ENCODE results near the gene KIF6. TPM values are rescaled to one million over a fixed set of nuclear protein-coding genes. Genes with fewer than 3 reads are reported as not detected.
A peak's percentile ranks its signal among the peaks of the same experiment; 100 is the strongest.

The KIF6 gene, protein sequence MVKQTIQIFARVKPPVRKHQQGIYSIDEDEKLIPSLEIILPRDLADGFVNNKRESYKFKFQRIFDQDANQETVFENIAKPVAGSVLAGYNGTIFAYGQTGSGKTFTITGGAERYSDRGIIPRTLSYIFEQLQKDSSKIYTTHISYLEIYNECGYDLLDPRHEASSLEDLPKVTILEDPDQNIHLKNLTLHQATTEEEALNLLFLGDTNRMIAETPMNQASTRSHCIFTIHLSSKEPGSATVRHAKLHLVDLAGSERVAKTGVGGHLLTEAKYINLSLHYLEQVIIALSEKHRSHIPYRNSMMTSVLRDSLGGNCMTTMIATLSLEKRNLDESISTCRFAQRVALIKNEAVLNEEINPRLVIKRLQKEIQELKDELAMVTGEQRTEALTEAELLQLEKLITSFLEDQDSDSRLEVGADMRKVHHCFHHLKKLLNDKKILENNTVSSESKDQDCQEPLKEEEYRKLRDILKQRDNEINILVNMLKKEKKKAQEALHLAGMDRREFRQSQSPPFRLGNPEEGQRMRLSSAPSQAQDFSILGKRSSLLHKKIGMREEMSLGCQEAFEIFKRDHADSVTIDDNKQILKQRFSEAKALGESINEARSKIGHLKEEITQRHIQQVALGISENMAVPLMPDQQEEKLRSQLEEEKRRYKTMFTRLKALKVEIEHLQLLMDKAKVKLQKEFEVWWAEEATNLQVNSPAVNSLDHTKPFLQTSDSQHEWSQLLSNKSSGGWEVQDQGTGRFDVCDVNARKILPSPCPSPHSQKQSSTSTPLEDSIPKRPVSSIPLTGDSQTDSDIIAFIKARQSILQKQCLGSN
- total RNA-seq: under 1 TPM in 1 of 2 donors, not detected in 1; 0.46 TPM

GRCh38 chr6:39724787-39725631 lies at the start of gene KIF6:
TSS of gene KIF6 (minus strand) at chr6:39725408. CDS start at chr6:39725310, 98 bp downstream.
- Mint-ChIP-seq H3K27ac (no peak within 1 kb of the TSS), H3K27me3 (ENCODE audit: low read depth) (no peaks in the 10 kb centered on the region), H3K36me3 (ENCODE audit: insufficient read depth in 2 of 2) (no peaks in the 10 kb centered on the region), H3K9me3 (no peaks in the 10 kb centered on the region), H3K4me1 (ENCODE audit: low read depth) (peaks cover 4% of the 10 kb centered on the region), H3K4me3 (peak within 1 kb of the TSS; percentile 92 to 93)
- DNase-seq: peak; percentile 76 to 87
- peak; percentile 99 for ATAC-seq (replicated peaks in 1 of 2)

GRCh38 chr6:39773782-39774181 lies 48.6 kb upstream of the KIF6 start:
- DNase-seq (no peak), ATAC-seq (replicated peaks in 1 of 2) (no peak)
- no peak overlapping the region for H3K27ac Mint-ChIP-seq
- H3K4me1 Mint-ChIP-seq (ENCODE audit: low read depth): no peaks in the 10 kb centered on the region
- H3K4me3 Mint-ChIP-seq: no peak overlapping the region
- H3K36me3 Mint-ChIP-seq (ENCODE audit: insufficient read depth in 2 of 2): no peaks in the 10 kb centered on the region
- H3K27me3 Mint-ChIP-seq (ENCODE audit: low read depth): peaks cover 7% of the 10 kb centered on the region
- no peaks in the 10 kb centered on the region for H3K9me3 Mint-ChIP-seq

DNA sequence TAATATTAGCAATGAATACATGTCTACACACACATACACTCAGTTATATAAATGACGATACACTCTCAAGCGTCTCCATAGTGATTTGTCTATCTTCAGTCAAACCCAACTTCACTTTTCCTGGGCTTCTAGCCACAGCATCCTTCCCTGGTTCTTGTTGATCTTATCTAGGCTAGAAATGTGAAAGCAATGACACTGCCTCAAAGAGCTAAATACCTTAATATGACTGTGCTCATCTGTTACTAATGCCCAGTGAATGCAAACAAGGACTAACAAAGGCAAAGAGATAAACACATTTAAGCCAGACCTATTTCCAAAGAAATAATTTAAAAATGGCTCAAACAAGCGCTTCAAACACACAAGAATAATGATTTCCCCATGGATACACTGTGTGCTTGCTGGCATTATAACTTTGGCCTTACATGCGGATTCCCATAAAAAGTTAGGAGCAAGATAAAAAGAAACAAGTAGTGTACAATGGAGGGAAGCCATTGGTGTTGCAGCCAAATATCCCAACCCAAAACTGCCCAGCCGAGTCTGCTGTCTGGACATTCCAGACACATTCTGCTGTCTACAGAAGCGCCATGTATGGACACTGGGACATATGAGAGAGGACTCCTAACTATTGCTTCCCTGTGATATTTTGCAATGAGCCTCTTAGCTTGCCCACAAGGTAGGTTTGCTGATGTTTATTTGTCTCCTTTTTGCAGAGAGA lies 47.5 kb upstream of the KIF6 start:
- no peaks in the 10 kb centered on the region for H3K4me1 Mint-ChIP-seq (ENCODE audit: low read depth)
- no peaks in the 10 kb centered on the region for H3K9me3 Mint-ChIP-seq
- DNase-seq: no peak
- H3K27me3 Mint-ChIP-seq (ENCODE audit: low read depth): peaks cover 7% of the 10 kb centered on the region
- no peak overlapping the region for H3K27ac Mint-ChIP-seq
- no peak overlapping the region for H3K4me3 Mint-ChIP-seq
- no peaks in the 10 kb centered on the region for H3K36me3 Mint-ChIP-seq (ENCODE audit: insufficient read depth in 2 of 2)
- ATAC-seq (replicated peaks in 1 of 2): no peak

DNA sequence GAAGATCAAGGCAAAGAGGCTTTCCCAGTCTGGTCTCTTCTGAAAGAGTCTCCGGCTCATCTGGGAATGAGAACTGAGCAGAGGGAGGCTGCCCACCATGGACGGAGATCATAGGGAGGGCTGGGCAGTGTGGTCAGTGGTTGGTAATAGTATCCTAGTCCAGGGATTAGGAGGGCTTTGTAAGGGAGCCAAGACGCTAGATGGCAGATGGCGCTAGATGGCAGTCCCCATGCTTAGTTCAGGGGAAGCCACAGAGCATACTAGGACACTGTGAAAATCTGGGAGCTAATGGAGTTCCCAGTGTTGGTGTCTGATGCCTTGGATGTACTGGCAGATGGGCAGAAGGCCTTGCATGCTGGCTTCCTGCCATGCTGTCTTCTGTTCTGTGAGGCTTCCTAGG lies 45.2 kb upstream of the KIF6 start:
- no peak for ATAC-seq (replicated peaks in 1 of 2)
- H3K27ac Mint-ChIP-seq: no peak overlapping the region
- DNase-seq: no peak
- H3K9me3 Mint-ChIP-seq: no peaks in the 10 kb centered on the region
- no peaks in the 10 kb centered on the region for H3K4me1 Mint-ChIP-seq (ENCODE audit: low read depth)
- H3K36me3 Mint-ChIP-seq (ENCODE audit: insufficient read depth in 2 of 2): no peaks in the 10 kb centered on the region
- peaks cover 19% of the 10 kb centered on the region for H3K27me3 Mint-ChIP-seq (ENCODE audit: low read depth)
- H3K4me3 Mint-ChIP-seq: no peak overlapping the region

DNA sequence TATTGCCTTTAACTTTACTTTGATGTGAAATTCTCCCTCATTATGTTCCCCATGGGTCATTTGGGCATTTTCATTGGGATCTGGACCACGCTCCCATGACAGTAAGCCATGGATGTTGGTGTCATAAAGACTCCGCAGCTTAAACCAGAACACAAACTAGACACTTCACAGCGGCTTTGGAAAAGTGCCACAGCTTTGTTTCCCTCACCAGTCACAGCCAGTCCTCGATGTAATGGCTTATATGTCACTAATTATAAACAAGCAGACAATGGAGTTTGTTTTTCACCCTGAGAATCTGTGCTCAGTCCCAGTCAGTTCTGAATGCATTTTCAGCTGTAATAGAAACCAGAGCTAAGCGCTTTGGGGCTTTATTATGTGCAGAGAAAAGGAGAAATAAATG lies 43.8 kb upstream of the KIF6 start:
- H3K4me3 Mint-ChIP-seq: no peak overlapping the region
- no peaks in the 10 kb centered on the region for H3K36me3 Mint-ChIP-seq (ENCODE audit: insufficient read depth in 2 of 2)
- no peaks in the 10 kb centered on the region for H3K4me1 Mint-ChIP-seq (ENCODE audit: low read depth)
- H3K27me3 Mint-ChIP-seq (ENCODE audit: low read depth): peaks cover 26% of the 10 kb centered on the region
- no peak overlapping the region for H3K27ac Mint-ChIP-seq
- no peak for DNase-seq
- H3K9me3 Mint-ChIP-seq: no peaks in the 10 kb centered on the region
- ATAC-seq (replicated peaks in 1 of 2): no peak

DNA sequence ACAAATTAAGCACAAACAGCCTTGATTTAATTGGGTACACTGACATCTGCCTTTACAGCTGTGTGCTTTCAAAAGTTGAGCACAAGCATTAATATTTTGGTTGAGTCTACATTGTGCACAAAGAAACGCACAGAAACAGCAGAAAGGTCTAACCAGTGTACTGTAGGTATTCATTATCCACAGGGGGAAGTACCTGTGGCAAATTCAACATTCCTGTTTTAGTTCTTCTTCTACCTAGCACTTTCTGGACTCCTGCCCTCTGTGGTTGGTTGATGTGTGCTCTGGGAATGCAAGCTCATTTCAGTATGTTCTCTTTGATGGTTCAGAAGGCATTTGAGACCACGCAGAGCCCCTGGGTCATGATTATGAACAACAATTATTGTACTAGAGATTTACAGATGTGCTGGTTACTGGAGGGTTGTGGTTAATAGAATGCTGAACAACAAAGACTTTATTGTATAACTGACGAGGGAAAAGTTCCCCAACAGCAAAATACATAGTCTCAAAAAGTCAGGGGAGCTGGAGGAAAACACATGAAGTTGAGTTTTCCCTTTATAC lies 40.4 kb upstream of the KIF6 start:
- H3K4me3 Mint-ChIP-seq: no peak overlapping the region
- no peak overlapping the region for H3K27ac Mint-ChIP-seq
- H3K27me3 Mint-ChIP-seq (ENCODE audit: low read depth): peaks cover 41% of the 10 kb centered on the region
- DNase-seq (no peak), ATAC-seq (replicated peaks in 1 of 2) (no peak)
- no peaks in the 10 kb centered on the region for H3K36me3 Mint-ChIP-seq (ENCODE audit: insufficient read depth in 2 of 2)
- H3K9me3 Mint-ChIP-seq: no peaks in the 10 kb centered on the region
- H3K4me1 Mint-ChIP-seq (ENCODE audit: low read depth): no peaks in the 10 kb centered on the region

GRCh38 chr6:39760226-39760952 lies 35.2 kb upstream of the KIF6 start:
- H3K4me3 Mint-ChIP-seq: no peak overlapping the region
- no peaks in the 10 kb centered on the region for H3K36me3 Mint-ChIP-seq (ENCODE audit: insufficient read depth in 2 of 2)
- H3K4me1 Mint-ChIP-seq (ENCODE audit: low read depth): no peaks in the 10 kb centered on the region
- H3K9me3 Mint-ChIP-seq: no peaks in the 10 kb centered on the region
- ATAC-seq (replicated peaks in 1 of 2) (no peak), DNase-seq (no peak)
- H3K27ac Mint-ChIP-seq: no peak overlapping the region
- peaks cover 35% of the 10 kb centered on the region for H3K27me3 Mint-ChIP-seq (ENCODE audit: low read depth)

- H3K9me3 Mint-ChIP-seq: no peaks in the 10 kb centered on the region
- no peaks in the 10 kb centered on the region for H3K36me3 Mint-ChIP-seq (ENCODE audit: insufficient read depth in 2 of 2)
- no peaks in the 10 kb centered on the region for H3K4me1 Mint-ChIP-seq (ENCODE audit: low read depth)
- H3K27ac Mint-ChIP-seq: no peak overlapping the region
- H3K4me3 Mint-ChIP-seq: no peak overlapping the region
- DNase-seq: no peak
- H3K27me3 Mint-ChIP-seq (ENCODE audit: low read depth): peaks cover 29% of the 10 kb centered on the region
- no peak for ATAC-seq (replicated peaks in 1 of 2)
Observed at GRCh38 chr6:39758905-39759605, 33.8 kb upstream of the KIF6 start.

DNA sequence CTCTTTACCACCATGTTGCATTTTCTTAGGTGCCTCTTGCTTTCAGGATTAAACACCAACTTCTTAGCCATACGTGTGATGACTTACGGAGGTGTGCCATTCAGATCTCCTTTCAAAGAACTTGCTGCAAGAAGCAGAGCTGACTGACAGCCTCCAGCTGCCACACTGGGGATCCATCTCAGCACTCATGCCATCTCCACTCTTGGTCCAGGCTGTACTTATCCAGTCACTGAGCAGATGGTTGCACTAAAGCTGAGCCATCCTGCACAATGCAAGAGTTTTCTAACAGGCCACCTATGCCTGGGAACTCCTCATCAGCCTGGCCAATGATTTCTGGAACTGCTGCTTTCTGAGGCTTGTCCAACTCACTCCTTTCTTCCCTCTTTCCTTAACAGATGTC lies 31.4 kb upstream of the KIF6 start:
- Mint-ChIP-seq H3K36me3 (ENCODE audit: insufficient read depth in 2 of 2) (no peaks in the 10 kb centered on the region), H3K27me3 (ENCODE audit: low read depth) (peaks cover 22% of the 10 kb centered on the region), H3K4me1 (ENCODE audit: low read depth) (no peaks in the 10 kb centered on the region), H3K27ac (no peak overlapping the region), H3K4me3 (no peak overlapping the region), H3K9me3 (no peaks in the 10 kb centered on the region)
- no peak for DNase-seq
- no peak for ATAC-seq (replicated peaks in 1 of 2)

GRCh38 chr6:39755231-39755630 lies 30.0 kb upstream of the KIF6 start:
- no peak overlapping the region for H3K27ac Mint-ChIP-seq
- H3K4me3 Mint-ChIP-seq: no peak overlapping the region
- peaks cover 23% of the 10 kb centered on the region for H3K27me3 Mint-ChIP-seq (ENCODE audit: low read depth)
- H3K9me3 Mint-ChIP-seq: no peaks in the 10 kb centered on the region
- no peaks in the 10 kb centered on the region for H3K4me1 Mint-ChIP-seq (ENCODE audit: low read depth)
- ATAC-seq (replicated peaks in 1 of 2) (no peak), DNase-seq (no peak)
- H3K36me3 Mint-ChIP-seq (ENCODE audit: insufficient read depth in 2 of 2): no peaks in the 10 kb centered on the region

GRCh38 chr6:39754514-39755115 lies 29.4 kb upstream of the KIF6 start:
- DNase-seq (no peak), ATAC-seq (replicated peaks in 1 of 2) (no peak)
- no peaks in the 10 kb centered on the region for H3K4me1 Mint-ChIP-seq (ENCODE audit: low read depth)
- no peak overlapping the region for H3K4me3 Mint-ChIP-seq
- H3K27me3 Mint-ChIP-seq (ENCODE audit: low read depth): peaks cover 23% of the 10 kb centered on the region
- H3K36me3 Mint-ChIP-seq (ENCODE audit: insufficient read depth in 2 of 2): no peaks in the 10 kb centered on the region
- H3K9me3 Mint-ChIP-seq: no peaks in the 10 kb centered on the region
- no peak overlapping the region for H3K27ac Mint-ChIP-seq
